GM12878 (cell line): Measurements from ENCODE around the gene EIF4B. TPM values are rescaled to one million over a fixed set of nuclear protein-coding genes. Genes with fewer than 3 reads are reported as not detected.

Source experiments
- CEBPB ChIP-seq, 2 experiments: fragments of 150-350 bp in 1 of 2; IDR thresholded peaks; 2 replicates each; pipeline ENCODE4 v1.6.1; 2012 to 2014; ENCODE audit warnings: low read depth in 2 of 2, low read length in 2 of 2, borderline replicate concordance in 1 of 2, inconsistent platforms in 1 of 2
- CHD1 ChIP-seq: IDR thresholded peaks from 2 replicates; pipeline ENCODE4 v1.6.1; 2012; ENCODE audit warnings: low read depth, low read length, improper control_type of control experiment
- FOXK2 ChIP-seq: fragments of 450-650 bp; IDR thresholded peaks from 2 replicates; pipeline ENCODE4 v1.6.1; 2017; ENCODE audit warnings: mild to moderate bottlenecking, moderate library complexity
- HDAC6 ChIP-seq: fragments of 200-600 bp; sonication (generic); IDR thresholded peaks from one replicate; pipeline ENCODE4 v1.8.0; 2017; ENCODE audit warnings: antibody characterized with exemption; ENCODE audit not compliant: unreplicated experiment
- MEF2B ChIP-seq: fragments of 450-650 bp; IDR thresholded peaks from 2 replicates; pipeline ENCODE4 v1.6.1; 2018; ENCODE audit warnings: mild to moderate bottlenecking, moderate library complexity; ENCODE audit not compliant: partially characterized antibody, poor library complexity, severe bottlenecking
- PML ChIP-seq: IDR thresholded peaks from 2 replicates; pipeline ENCODE4 v1.6.1; 2012; ENCODE audit warnings: low read length, inconsistent platforms
- RBBP5 ChIP-seq: fragments of 200-600 bp; sonication (generic); conservative IDR thresholded peaks from 2 replicates; pipeline ENCODE4 v1.6.1; 2016
- polyA plus RNA-seq, 11 experiments: library from polyadenylated mRNA; depleted of rRNA in 4 of 11; unstranded in 6 of 11; stranded (reverse) in 5 of 11; fragments of >200 nt; fragmentation: Nextera tagmentation in 4 of 11; fragmentation: Illumina TruSeq in 1 of 11; extraction: Ambion mirVana in 4 of 11; extraction: Trizol in 1 of 11; gene quantifications; 1 replicate in 1 of 11; 2 replicates in 10 of 11; pipeline versions ENCODE4 v1.2.1 to v1.2.3, GENCODE V29; 2011 to 2016; ENCODE audit warnings: inconsistent platforms in 2 of 11, missing spikeins in 2 of 11, low read depth in 1 of 11
- total RNA-seq, 4 experiments: library from RNA; depleted of rRNA in 3 of 4; stranded (reverse); fragments of >200 nt in 3 of 4; fragmentation: Illumina TruSeq in 1 of 4; extraction: Trizol in 1 of 4; gene quantifications; 2 replicates each; pipeline versions ENCODE4 v1.2.1 to v1.2.3, GENCODE V29; 2013 to 2021
- TF ChIP-seq, protein P1 (sequence below): IDR thresholded peaks from 2 replicates; pipeline ENCODE4 v1.6.1; 2012; ENCODE audit warnings: mild to moderate bottlenecking, low read depth, low read length
- TF ChIP-seq, protein P2 (sequence below): fragments of 450-650 bp; IDR thresholded peaks from 2 replicates; pipeline ENCODE4 v1.6.1; 2017; ENCODE audit warnings: mild to moderate bottlenecking, low read depth, inconsistent platforms; ENCODE audit not compliant: poor library complexity, severe bottlenecking

Gene EIF4B
- total and polyA plus RNA-seq, 10 of the 15 experiments (the other 5 are each of a cell fraction or from before 2014, with no cell fraction given), result 123 to 752 (median 431) TPM

DNA sequence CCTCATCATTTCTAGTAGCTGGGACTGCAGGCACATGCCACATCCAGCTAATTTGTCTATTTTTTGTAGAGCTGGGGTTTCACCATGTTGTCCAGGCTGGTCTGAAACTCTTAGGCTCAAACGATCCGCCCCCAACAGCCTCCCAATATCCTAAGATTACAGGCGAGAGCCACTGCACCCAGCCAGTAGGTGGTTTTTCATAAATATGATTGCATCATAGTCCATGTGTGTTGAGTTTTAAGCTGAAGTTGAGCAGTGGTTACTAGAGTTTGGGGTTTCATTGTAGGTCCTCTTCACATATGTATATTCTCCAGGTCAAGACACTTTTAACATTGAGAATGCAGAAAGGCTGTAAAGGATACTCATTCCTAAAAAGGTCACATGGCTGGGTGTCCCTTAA, 30.5 kb downstream of the EIF4B start (continued):
- TF ChIP-seq, protein P1, sequence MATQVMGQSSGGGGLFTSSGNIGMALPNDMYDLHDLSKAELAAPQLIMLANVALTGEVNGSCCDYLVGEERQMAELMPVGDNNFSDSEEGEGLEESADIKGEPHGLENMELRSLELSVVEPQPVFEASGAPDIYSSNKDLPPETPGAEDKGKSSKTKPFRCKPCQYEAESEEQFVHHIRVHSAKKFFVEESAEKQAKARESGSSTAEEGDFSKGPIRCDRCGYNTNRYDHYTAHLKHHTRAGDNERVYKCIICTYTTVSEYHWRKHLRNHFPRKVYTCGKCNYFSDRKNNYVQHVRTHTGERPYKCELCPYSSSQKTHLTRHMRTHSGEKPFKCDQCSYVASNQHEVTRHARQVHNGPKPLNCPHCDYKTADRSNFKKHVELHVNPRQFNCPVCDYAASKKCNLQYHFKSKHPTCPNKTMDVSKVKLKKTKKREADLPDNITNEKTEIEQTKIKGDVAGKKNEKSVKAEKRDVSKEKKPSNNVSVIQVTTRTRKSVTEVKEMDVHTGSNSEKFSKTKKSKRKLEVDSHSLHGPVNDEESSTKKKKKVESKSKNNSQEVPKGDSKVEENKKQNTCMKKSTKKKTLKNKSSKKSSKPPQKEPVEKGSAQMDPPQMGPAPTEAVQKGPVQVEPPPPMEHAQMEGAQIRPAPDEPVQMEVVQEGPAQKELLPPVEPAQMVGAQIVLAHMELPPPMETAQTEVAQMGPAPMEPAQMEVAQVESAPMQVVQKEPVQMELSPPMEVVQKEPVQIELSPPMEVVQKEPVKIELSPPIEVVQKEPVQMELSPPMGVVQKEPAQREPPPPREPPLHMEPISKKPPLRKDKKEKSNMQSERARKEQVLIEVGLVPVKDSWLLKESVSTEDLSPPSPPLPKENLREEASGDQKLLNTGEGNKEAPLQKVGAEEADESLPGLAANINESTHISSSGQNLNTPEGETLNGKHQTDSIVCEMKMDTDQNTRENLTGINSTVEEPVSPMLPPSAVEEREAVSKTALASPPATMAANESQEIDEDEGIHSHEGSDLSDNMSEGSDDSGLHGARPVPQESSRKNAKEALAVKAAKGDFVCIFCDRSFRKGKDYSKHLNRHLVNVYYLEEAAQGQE, result no peak
- TF ChIP-seq CHD1 (no peak), FOXK2 (no peak), CEBPB (IDR thresholded peaks at IDR 0.05; ENCODE audit: borderline replicate concordance in 1 of 2, low read depth in 2 of 2, low read length in 2 of 2) (no peak), PML (no peak), HDAC6 (no peak), RBBP5 (no peak), MEF2B (no peak)
- TF ChIP-seq, protein P2, sequence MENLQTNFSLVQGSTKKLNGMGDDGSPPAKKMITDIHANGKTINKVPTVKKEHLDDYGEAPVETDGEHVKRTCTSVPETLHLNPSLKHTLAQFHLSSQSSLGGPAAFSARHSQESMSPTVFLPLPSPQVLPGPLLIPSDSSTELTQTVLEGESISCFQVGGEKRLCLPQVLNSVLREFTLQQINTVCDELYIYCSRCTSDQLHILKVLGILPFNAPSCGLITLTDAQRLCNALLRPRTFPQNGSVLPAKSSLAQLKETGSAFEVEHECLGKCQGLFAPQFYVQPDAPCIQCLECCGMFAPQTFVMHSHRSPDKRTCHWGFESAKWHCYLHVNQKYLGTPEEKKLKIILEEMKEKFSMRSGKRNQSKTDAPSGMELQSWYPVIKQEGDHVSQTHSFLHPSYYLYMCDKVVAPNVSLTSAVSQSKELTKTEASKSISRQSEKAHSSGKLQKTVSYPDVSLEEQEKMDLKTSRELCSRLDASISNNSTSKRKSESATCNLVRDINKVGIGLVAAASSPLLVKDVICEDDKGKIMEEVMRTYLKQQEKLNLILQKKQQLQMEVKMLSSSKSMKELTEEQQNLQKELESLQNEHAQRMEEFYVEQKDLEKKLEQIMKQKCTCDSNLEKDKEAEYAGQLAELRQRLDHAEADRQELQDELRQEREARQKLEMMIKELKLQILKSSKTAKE, result no peak
